SK-N-MC (cell line): ENCODE results near the gene NSMCE1.

Experiments
- EZH2 ChIP-seq: fragments of 200-600 bp; sonication (generic); IDR thresholded peaks from one replicate; pipeline ENCODE4 v1.6.1; 2017; ENCODE audit warnings: antibody characterized with exemption
- POLR2AphosphoS5 ChIP-seq: IDR thresholded peaks from 2 replicates; pipeline ENCODE4 v1.6.1; 2012; ENCODE audit warnings: mild to moderate bottlenecking, low read depth, low read length, borderline replicate concordance

DNA sequence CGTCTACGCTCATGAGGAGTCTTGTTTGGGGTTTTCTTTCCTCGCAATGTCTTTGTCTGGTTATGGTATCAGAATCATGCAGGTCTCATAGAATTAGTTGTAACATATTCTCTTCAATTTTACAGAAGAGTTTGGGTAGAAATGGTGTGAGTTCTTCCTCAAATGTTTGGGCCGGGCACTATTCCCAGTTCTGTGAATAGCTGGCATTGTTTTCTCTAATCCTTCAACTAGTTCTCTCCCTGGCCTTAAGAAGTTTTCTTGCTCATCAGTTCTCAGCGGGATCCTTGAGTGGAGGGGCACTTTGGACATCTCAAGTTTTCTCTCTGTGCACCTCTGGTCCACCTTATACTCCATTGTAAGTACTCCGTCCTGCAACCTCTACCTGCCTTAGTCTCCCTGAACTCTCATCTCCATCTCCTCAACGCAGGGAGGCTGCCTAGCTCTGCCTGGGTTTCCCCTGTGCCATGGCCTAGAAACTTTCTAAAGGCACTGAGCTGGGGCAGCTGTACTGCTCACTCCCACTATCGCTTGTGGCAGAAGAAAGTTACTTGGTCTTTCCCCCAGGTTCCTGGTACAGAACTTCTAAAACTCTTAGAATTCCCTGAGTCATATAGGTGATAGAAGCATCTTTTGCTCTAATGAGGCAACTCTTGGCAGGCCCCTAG is 16.9 kb downstream of the NSMCE1 start:
- TF ChIP-seq EZH2 (no peak), POLR2AphosphoS5 (no peak)
